GM23338 (cell line): ENCODE data around the gene LRMDA. TPM values are rescaled to one million over a fixed set of nuclear protein-coding genes. Genes with fewer than 3 reads are reported as not detected.

Experiments
- ATAC-seq: fragments of 200-7000 bp; cut with Tn5 transposase; 3 replicates; pipeline ENCODE4 v1.9.1; 2020
- DNase-seq: peaks from one replicate; pipeline ENCODE4 v3.0.0-alpha.2; 2015; ENCODE audit warnings: low spot score
- H2AFZ ChIP-seq: fragments of 200-600 bp; sonication (generic); 2 replicates; pipeline ENCODE4 v1.8.0; 2016; ENCODE audit warnings: antibody characterized with exemption, mild to moderate bottlenecking, moderate library complexity
- H3F3A ChIP-seq: fragments of 200-600 bp; sonication (generic); replicated peaks from 2 replicates; pipeline ENCODE4 v1.8.0; 2017; ENCODE audit warnings: antibody characterized with exemption, mixed run types, low read depth
- H3K27ac ChIP-seq: fragments of 200-600 bp; sonication (generic); 2 replicates; pipeline ENCODE4 v1.6.1; 2016; ENCODE audit warnings: low read depth
- H3K27me3 ChIP-seq: fragments of 200-600 bp; sonication (generic); 2 replicates; pipeline ENCODE4 v1.8.0; 2016; ENCODE audit warnings: mild to moderate bottlenecking, mixed run types, moderate library complexity; ENCODE audit not compliant: insufficient read depth
- H3K36me3 ChIP-seq: fragments of 200-600 bp; sonication (generic); 2 replicates; pipeline ENCODE4 v1.8.0; 2016; ENCODE audit warnings: mild to moderate bottlenecking; ENCODE audit not compliant: insufficient read depth
- H3K4me1 ChIP-seq: fragments of 200-600 bp; sonication (generic); 2 replicates; pipeline ENCODE4 v1.8.0; 2016; ENCODE audit warnings: mild to moderate bottlenecking, moderate library complexity; ENCODE audit not compliant: insufficient read depth
- H3K4me2 ChIP-seq: fragments of 200-600 bp; sonication (generic); 2 replicates; pipeline ENCODE4 v1.7.1; 2017; ENCODE audit warnings: mixed run types
- H3K4me3 ChIP-seq: fragments of 200-600 bp; sonication (generic); 2 replicates; pipeline ENCODE4 v1.6.1; 2016; ENCODE audit warnings: mixed run types
- H3K79me2 ChIP-seq: fragments of 200-600 bp; sonication (generic); replicated peaks from 2 replicates; pipeline ENCODE4 v1.8.0; 2017; ENCODE audit warnings: mild to moderate bottlenecking; ENCODE audit not compliant: insufficient read depth
- H3K9me2 ChIP-seq: fragments of 200-600 bp; sonication (generic); 2 replicates; pipeline ENCODE4 v1.8.0; 2017; ENCODE audit not compliant: insufficient read depth
- H4K20me1 ChIP-seq: fragments of 200-600 bp; sonication (generic); replicated peaks from 2 replicates; pipeline ENCODE4 v1.8.0; 2017; ENCODE audit warnings: mild to moderate bottlenecking; ENCODE audit not compliant: insufficient read depth
- H3K27ac Mint-ChIP-seq: 2 replicates; pipeline ENCODE4 v1.8.0; 2020; ENCODE audit warnings: inconsistent platforms, mild to moderate bottlenecking, moderate library complexity, mixed read lengths
- H3K27me3 Mint-ChIP-seq: 3 replicates; pipeline ENCODE4 v1.8.0; 2022; ENCODE audit warnings: low read depth, mild to moderate bottlenecking, moderate library complexity, mixed read lengths, inconsistent platforms; ENCODE audit not compliant: insufficient read depth, poor library complexity
- H3K36me3 Mint-ChIP-seq: 3 replicates; pipeline ENCODE4 v1.8.0; 2021; ENCODE audit warnings: low read depth, mild to moderate bottlenecking, inconsistent platforms, moderate library complexity, mixed read lengths
- H3K4me1 Mint-ChIP-seq: 3 replicates; pipeline ENCODE4 v1.8.0; 2020; ENCODE audit warnings: mild to moderate bottlenecking, inconsistent platforms, mixed read lengths
- H3K4me3 Mint-ChIP-seq: 3 replicates; pipeline ENCODE4 v1.8.0; 2021; ENCODE audit warnings: moderate library complexity, mild to moderate bottlenecking, inconsistent platforms, mixed read lengths
- H3K9me3 Mint-ChIP-seq: 3 replicates; pipeline ENCODE4 v1.8.0; 2020; ENCODE audit warnings: moderate library complexity, mild to moderate bottlenecking, inconsistent platforms, mixed read lengths
- CREB1 ChIP-seq: fragments of 250-450 bp; sonication (Bioruptor Pico); IDR thresholded peaks from 2 replicates; pipeline ENCODE4 v1.5.0; 2020; ENCODE audit warnings: low read depth, mild to moderate bottlenecking, moderate library complexity
- CTCF ChIP-seq, 2 experiments: fragments of 200-600 bp in 1 of 2; sonication (generic) in 1 of 2; conservative IDR thresholded peaks; 2 replicates each; pipeline versions ENCODE4 v1.5.1 to v1.6.1; 2016 to 2017; ENCODE audit warnings: antibody characterized with exemption in 2 of 2, low read depth in 2 of 2, mild to moderate bottlenecking in 2 of 2, moderate library complexity in 1 of 2
- ETS1 ChIP-seq: IDR thresholded peaks from 2 replicates; pipeline ENCODE4 v1.6.1; 2016; ENCODE audit warnings: antibody characterized with exemption
- EZH2 ChIP-seq: fragments of 200-600 bp; sonication (generic); IDR thresholded peaks from one replicate; pipeline ENCODE4 v1.8.0; 2017; ENCODE audit warnings: antibody characterized with exemption, mild to moderate bottlenecking, low read depth; ENCODE audit not compliant: unreplicated experiment
- EZH2phosphoT487 ChIP-seq: fragments of 200-600 bp; sonication (generic); IDR thresholded peaks from one replicate; pipeline ENCODE4 v1.8.1; 2018; ENCODE audit warnings: antibody characterized with exemption; ENCODE audit not compliant: unreplicated experiment
- JUNB ChIP-seq: IDR thresholded peaks from one replicate; pipeline ENCODE4 v1.6.1; 2016; ENCODE audit warnings: antibody characterized with exemption; ENCODE audit not compliant: unreplicated experiment
- NANOG ChIP-seq: IDR thresholded peaks from 2 replicates; pipeline ENCODE4 v1.6.1; 2016; ENCODE audit warnings: antibody characterized with exemption, borderline replicate concordance
- STAT1 ChIP-seq: IDR thresholded peaks from one replicate; pipeline ENCODE4 v1.6.1; 2016; ENCODE audit warnings: antibody characterized with exemption; ENCODE audit not compliant: unreplicated experiment
- ZNF114 ChIP-seq: fragments of 250-450 bp; sonication (Bioruptor Pico); IDR thresholded peaks from 2 replicates; pipeline ENCODE4 v1.5.0; 2020; ENCODE audit warnings: mild to moderate bottlenecking, moderate library complexity
- ZNF462 ChIP-seq: fragments of 250-450 bp; sonication (Bioruptor Pico); IDR thresholded peaks from 2 replicates; pipeline ENCODE4 v1.5.0; 2020; ENCODE audit warnings: mild to moderate bottlenecking, moderate library complexity
- polyA plus RNA-seq: library from polyadenylated mRNA; unstranded; fragments of >200 nt; fragmentation: Nextera tagmentation; extraction: Ambion mirVana; gene quantifications from 2 replicates; pipeline ENCODE4 v1.2.1, GENCODE V29; 2016
- total RNA-seq: library from RNA; depleted of rRNA; stranded (reverse); fragments of >200 nt; shearing (Covaris generic); gene quantifications from 2 replicates; pipeline ENCODE4 v1.2.3, GENCODE V29; 2014

Gene LRMDA
- total and polyA plus RNA-seq, 2 experiments from 2014 or later: 0.90 to 1.8 TPM

GRCh38 chr10:76547352-76547972 lies 1116.0 kb downstream of the LRMDA start:
- Histone ChIP-seq H3K4me2 (no peak overlapping the region), H3K9me2 (no peaks in the 10 kb centered on the region), H3K27ac (no peak overlapping the region), H3F3A (no peaks in the 10 kb centered on the region), H3K4me1 (no peaks in the 10 kb centered on the region), H3K79me2 (no peaks in the 10 kb centered on the region), H2AFZ (peak overlapping the region; percentile 85), H4K20me1 (no peaks in the 10 kb centered on the region), H3K27me3 (no peaks in the 10 kb centered on the region), H3K4me3 (no peak overlapping the region), H3K36me3 (no peaks in the 10 kb centered on the region)
- Mint-ChIP-seq H3K27me3 (peaks cover 3% of the 10 kb centered on the region), H3K4me1 (peaks cover 6% of the 10 kb centered on the region; the same call in 1 of the 3 replicates), H3K9me3 (no peaks in the 10 kb centered on the region), H3K36me3 (no peaks in the 10 kb centered on the region), H3K4me3 (no peak overlapping the region), H3K27ac (no peak overlapping the region)
- no peak for TF ChIP-seq STAT1
- no peak for TF ChIP-seq CREB1 (CRISPR knock-in tag)
- TF ChIP-seq NANOG: no peak
- no peak for TF ChIP-seq JUNB
- no peak for TF ChIP-seq EZH2phosphoT487
- no peak for TF ChIP-seq ZNF114 (CRISPR knock-in tag)
- peak; percentile 83 to 91 for TF ChIP-seq CTCF (conservative IDR thresholded peaks at IDR 0.05; ENCODE audit: low read depth in 2 of 2)
- peak; percentile 93 for DNase-seq
- peak; percentile 73 for ATAC-seq

GRCh38 chr10:76548716-76549115 lies 1117.3 kb downstream of the LRMDA start:
- Histone ChIP-seq H3K4me2 (no peak overlapping the region), H2AFZ (no peak overlapping the region), H3K36me3 (no peaks in the 10 kb centered on the region), H3K4me1 (no peaks in the 10 kb centered on the region), H3K4me3 (no peak overlapping the region), H3K27ac (no peak overlapping the region), H3K9me2 (no peaks in the 10 kb centered on the region), H3F3A (no peaks in the 10 kb centered on the region), H3K79me2 (no peaks in the 10 kb centered on the region), H4K20me1 (no peaks in the 10 kb centered on the region), H3K27me3 (no peaks in the 10 kb centered on the region)
- no peaks in the 10 kb centered on the region for H3K9me3 Mint-ChIP-seq
- H3K36me3 Mint-ChIP-seq: no peaks in the 10 kb centered on the region
- peaks cover 3% of the 10 kb centered on the region for H3K27me3 Mint-ChIP-seq
- DNase-seq: no peak
- H3K4me3 Mint-ChIP-seq: no peak overlapping the region
- no peak overlapping the region for H3K27ac Mint-ChIP-seq
- ATAC-seq: no peak
- H3K4me1 Mint-ChIP-seq: peaks cover 5% of the 10 kb centered on the region; the same call in 1 of the 3 replicates
- no peak for TF ChIP-seq EZH2phosphoT487
- TF ChIP-seq STAT1: no peak
- no peak for TF ChIP-seq ZNF462 (CRISPR knock-in tag)
- TF ChIP-seq EZH2: no peak
- no peak for TF ChIP-seq ETS1
- TF ChIP-seq CTCF (conservative IDR thresholded peaks at IDR 0.05; ENCODE audit: low read depth in 2 of 2): no peak
- TF ChIP-seq CREB1 (CRISPR knock-in tag): no peak
